Gastrocnemius medialis (tissue), 4 donors: ENCODE data around the gene EGFL7.

Source experiments
- CTCF ChIP-seq, 5 experiments: fragments of 450-650 bp in 3 of 5; fragments of 200-600 bp in 2 of 5; sonication (generic) in 2 of 5; IDR thresholded peaks in 4 of 5; conservative IDR thresholded peaks in 1 of 5; 1 replicate in 4 of 5; 2 replicates in 1 of 5; pipeline ENCODE4 v1.5.1; 2016 to 2019; ENCODE audit warnings: antibody characterized with exemption in 5 of 5, mild to moderate bottlenecking in 3 of 5, moderate library complexity in 3 of 5
- POLR2A ChIP-seq, 2 donors: fragments of 450-650 bp; IDR thresholded peaks; one replicate each; pipeline ENCODE4 v1.6.1; 2017; ENCODE audit warnings: antibody characterized with exemption in 2 of 2, mild to moderate bottlenecking in 2 of 2, moderate library complexity in 2 of 2

- TF ChIP-seq CTCF (IDR thresholded peaks at IDR 0.05 in 4 of 5, conservative IDR thresholded peaks at IDR 0.05 in 1 of 5) (no peak), POLR2A (IDR thresholded peaks at IDR 0.05) (no peak)
Observed at GRCh38 chr9:136678034-136678433, 15.3 kb downstream of the EGFL7 start.
